Right atrium auricular region (tissue), 2 donors: ENCODE results near the gene ADM5. TPM values are rescaled to one million over a fixed set of nuclear protein-coding genes. Genes with fewer than 3 reads are reported as not detected.

ENCODE experiments used
- DNase-seq: peaks from one replicate; pipeline ENCODE4 v3.0.0-alpha.2; 2019; ENCODE audit warnings: low spot score
- H3K27ac ChIP-seq, 2 donors: fragments of 200-600 bp; sonication (generic); 1 replicate in 1 of 2; 2 replicates in 1 of 2; pipeline ENCODE4 v1.5.1; 2016 to 2019
- H3K27me3 ChIP-seq, 2 donors: fragments of 200-600 bp; sonication (generic); one replicate each; pipeline versions ENCODE4 v1.5.1 to v1.6.0; 2017 to 2019
- H3K36me3 ChIP-seq: fragments of 200-600 bp; sonication (generic); one replicate; pipeline ENCODE4 v1.5.1; 2016
- H3K4me1 ChIP-seq, 2 donors: fragments of 200-600 bp; sonication (generic); one replicate each; pipeline versions ENCODE4 v1.5.1 to v1.6.0; 2017 to 2019
- H3K4me3 ChIP-seq, 2 donors: fragments of 200-600 bp; sonication (generic); 1 replicate in 1 of 2; 2 replicates in 1 of 2; pipeline ENCODE4 v1.5.1; 2017 to 2019; ENCODE audit warnings: mild to moderate bottlenecking in 1 of 2, moderate library complexity in 1 of 2
- H3K9me3 ChIP-seq, 2 donors: fragments of 200-600 bp; sonication (generic); one replicate each; pipeline ENCODE4 v1.5.1; 2019
- CTCF ChIP-seq, 2 donors: fragments of 200-600 bp; sonication (generic); IDR thresholded peaks; one replicate each; pipeline ENCODE4 v1.5.1; 2019; ENCODE audit warnings: antibody characterized with exemption in 2 of 2
- total RNA-seq, 2 donors: library from RNA; depleted of rRNA; stranded (reverse); fragments of >200 nt; gene quantifications; one replicate each; pipeline ENCODE4 v1.1.0, GENCODE V29; 2016

Gene ADM5
- total RNA-seq, 2 donors from 2014 or later: 0.43 TPM; not detected in 1

- Histone ChIP-seq H3K27me3 (no peaks in the 10 kb centered on the region), H3K4me3 (no peak overlapping the region), H3K36me3 (peaks cover 99% of the 10 kb centered on the region), H3K4me1 (no peaks in the 10 kb centered on the region), H3K27ac (no peak overlapping the region), H3K9me3 (no peaks in the 10 kb centered on the region)
- no peak for DNase-seq
- TF ChIP-seq CTCF (IDR thresholded peaks at IDR 0.05): no peak
These were observed 31.8 kb upstream of the ADM5 start for GRCh38 chr19:49657493-49658138.

- no peaks in the 10 kb centered on the region for H3K4me1 ChIP-seq
- no peaks in the 10 kb centered on the region for H3K9me3 ChIP-seq
- peaks cover 96% of the 10 kb centered on the region for H3K36me3 ChIP-seq
- no peak overlapping the region for H3K4me3 ChIP-seq
- no peak overlapping the region for H3K27ac ChIP-seq
- DNase-seq: no peak
- H3K27me3 ChIP-seq: no peaks in the 10 kb centered on the region
- TF ChIP-seq CTCF (IDR thresholded peaks at IDR 0.05): no peak
These were observed 31.3 kb upstream of the ADM5 start for GRCh38 chr19:49658139-49658517.

GRCh38 chr19:49658566-49659442 lies 30.6 kb upstream of the ADM5 start:
- H3K27ac ChIP-seq: no peak overlapping the region
- peaks cover 89% of the 10 kb centered on the region for H3K36me3 ChIP-seq
- no peak for TF ChIP-seq CTCF (IDR thresholded peaks at IDR 0.05)
- peaks cover 0 to 2% of the 10 kb centered on the region in 2 donors for H3K4me1 ChIP-seq
- no peaks in the 10 kb centered on the region for H3K9me3 ChIP-seq
- no peaks in the 10 kb centered on the region for H3K27me3 ChIP-seq
- DNase-seq: no peak
- H3K4me3 ChIP-seq: no peak overlapping the region

GRCh38 chr19:49660338-49660961 lies 28.9 kb upstream of the ADM5 start:
- H3K27me3 ChIP-seq: no peaks in the 10 kb centered on the region
- DNase-seq: no peak
- no peak overlapping the region for H3K27ac ChIP-seq
- H3K4me3 ChIP-seq: no peak overlapping the region
- no peak for TF ChIP-seq CTCF (IDR thresholded peaks at IDR 0.05)
- no peaks in the 10 kb centered on the region for H3K9me3 ChIP-seq
- peaks cover 0 to 16% of the 10 kb centered on the region in 2 donors for H3K4me1 ChIP-seq
- peaks cover 73% of the 10 kb centered on the region for H3K36me3 ChIP-seq

- H3K27ac ChIP-seq: no peak overlapping the region
- H3K9me3 ChIP-seq: no peaks in the 10 kb centered on the region
- H3K4me3 ChIP-seq: no peak overlapping the region
- H3K27me3 ChIP-seq: no peaks in the 10 kb centered on the region
- no peak for DNase-seq
- H3K4me1 ChIP-seq: peaks cover 0 to 27% of the 10 kb centered on the region in 2 donors
- TF ChIP-seq CTCF (IDR thresholded peaks at IDR 0.05): no peak
- peaks cover 57% of the 10 kb centered on the region for H3K36me3 ChIP-seq
These were observed 27.4 kb upstream of the ADM5 start for GRCh38 chr19:49662011-49662410.
